Tibial nerve (tissue), 3 donors: Measurements from ENCODE around the gene TEKTIP1.

Source experiments
- CTCF ChIP-seq, 5 experiments: fragments of 200-600 bp in 3 of 5; fragments of 450-650 bp in 2 of 5; sonication (generic) in 3 of 5; IDR thresholded peaks; one replicate each; pipeline ENCODE4 v1.5.1; 2016 to 2019; ENCODE audit warnings: antibody characterized with exemption in 5 of 5, mild to moderate bottlenecking in 3 of 5, moderate library complexity in 2 of 5
- POLR2A ChIP-seq, 2 donors: fragments of 450-650 bp; IDR thresholded peaks; one replicate each; pipeline ENCODE4 v1.6.1; 2017; ENCODE audit warnings: antibody characterized with exemption in 2 of 2, mild to moderate bottlenecking in 2 of 2, moderate library complexity in 2 of 2

GRCh38 chr19:3535235-3535535, 3.8 kb upstream of the TEKTIP1 start:
- no peak for TF ChIP-seq POLR2A (IDR thresholded peaks at IDR 0.05)
- no peak for TF ChIP-seq CTCF (IDR thresholded peaks at IDR 0.05)
